HG03196 (cell line): Measurements from ENCODE around the gene PRM3.

Experiments
- ATAC-seq: cut with Tn5 transposase; IDR thresholded peaks from one replicate; pipeline ENCODE4 v1.9.1; 2021; ENCODE audit not compliant: unreplicated experiment

Gene PRM3

GRCh38 chr16:11272921-11273720 is at the start of gene PRM3:
TSS of gene PRM3 (minus strand) at chr16:11273629. CDS start at chr16:11273595, 34 bp downstream.
- no peak for ATAC-seq

- ATAC-seq: no peak
Observed at GRCh38 chr16:11322823-11323222, 49.4 kb upstream of the PRM3 start.

- no peak for ATAC-seq
Observed at GRCh38 chr16:11321662-11322061, 48.2 kb upstream of the PRM3 start.

- ATAC-seq: no peak
Observed at GRCh38 chr16:11320170-11320569, 46.7 kb upstream of the PRM3 start.

GRCh38 chr16:11319529-11320146 is 46.2 kb upstream of the PRM3 start:
- ATAC-seq: no peak

GRCh38 chr16:11318817-11319216 is 45.4 kb upstream of the PRM3 start:
- ATAC-seq: no peak

GRCh38 chr16:11316331-11317015 is 43.0 kb upstream of the PRM3 start:
- ATAC-seq: no peak

GRCh38 chr16:11315510-11315909 is 42.1 kb upstream of the PRM3 start:
- ATAC-seq: no peak

- no peak for ATAC-seq
Observed at GRCh38 chr16:11314309-11314894, 41.0 kb upstream of the PRM3 start.

- no peak for ATAC-seq
Observed at GRCh38 chr16:11313493-11314308, 40.3 kb upstream of the PRM3 start.

GRCh38 chr16:11312718-11313492 is 39.5 kb upstream of the PRM3 start:
- ATAC-seq: no peak

GRCh38 chr16:11310997-11311561 is 37.6 kb upstream of the PRM3 start:
- no peak for ATAC-seq

- ATAC-seq: no peak
Observed at GRCh38 chr16:11310634-11310977, 37.2 kb upstream of the PRM3 start.

GRCh38 chr16:11309895-11310633 is 36.6 kb upstream of the PRM3 start:
- peak; percentile 43 for ATAC-seq

GRCh38 chr16:11308493-11309283 is 35.3 kb upstream of the PRM3 start:
- peak; percentile 20 for ATAC-seq

- no peak for ATAC-seq
Observed at GRCh38 chr16:11307639-11308492, 34.4 kb upstream of the PRM3 start.

GRCh38 chr16:11306997-11307638 is 33.7 kb upstream of the PRM3 start:
- ATAC-seq: no peak
